Activated gamma-delta T cell treated with anti-CD3 and anti-CD28 coated beads, Interleukin-2, amount 50 U/mL, for 16 hours (primary cell): Measurements from ENCODE around the gene SLC2A13.
"Not testable (repeated sequence)": the region's sequence is repeated elsewhere in the genome, so short reads cannot be mapped to it uniquely, and the experiment has no call there.

ENCODE experiments used
- DNase-seq: peaks from one replicate; pipeline ENCODE4 v3.0.0-alpha.2; 2020; ENCODE audit warnings: low read depth

Gene SLC2A13

DNA sequence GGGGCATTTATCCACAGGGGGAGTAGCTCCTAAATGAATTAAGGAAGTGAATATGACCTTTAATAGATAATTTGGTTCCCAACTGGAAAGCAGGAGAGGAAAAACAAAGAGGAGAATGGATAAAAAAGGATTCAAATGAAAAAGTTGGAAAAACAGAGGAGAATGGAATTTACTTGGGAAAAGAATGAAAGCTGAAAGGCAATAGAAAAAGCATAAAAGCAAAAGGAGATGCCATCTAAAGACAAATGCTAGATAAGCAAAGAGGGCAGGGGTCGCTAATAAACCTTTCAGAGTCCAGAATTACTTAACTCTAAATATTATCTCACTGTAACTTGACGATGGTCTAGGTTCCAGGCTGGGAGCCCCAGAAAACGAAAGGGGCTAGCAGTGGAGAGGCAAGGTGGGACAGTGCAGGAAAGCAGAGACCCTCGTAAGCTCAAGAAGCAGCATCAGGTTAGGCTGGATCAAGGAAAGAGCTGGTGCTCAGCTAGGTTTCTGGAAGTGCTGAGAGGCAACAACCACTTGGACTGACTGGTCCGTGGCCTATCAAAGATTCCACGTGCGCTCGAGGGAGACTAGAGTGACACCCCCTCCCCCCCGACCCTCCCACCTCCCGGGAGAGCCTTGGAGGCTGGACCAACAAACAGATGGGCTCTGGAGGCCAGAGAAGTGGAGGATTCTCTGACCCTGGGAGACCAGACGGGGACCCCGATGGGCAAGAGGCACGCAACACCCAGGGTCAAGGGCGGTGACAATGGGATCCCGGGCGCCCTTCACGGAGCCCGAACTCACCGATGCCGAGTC lies 1.2 kb downstream of the SLC2A13 start:
- DNase-seq: no peak

DNA sequence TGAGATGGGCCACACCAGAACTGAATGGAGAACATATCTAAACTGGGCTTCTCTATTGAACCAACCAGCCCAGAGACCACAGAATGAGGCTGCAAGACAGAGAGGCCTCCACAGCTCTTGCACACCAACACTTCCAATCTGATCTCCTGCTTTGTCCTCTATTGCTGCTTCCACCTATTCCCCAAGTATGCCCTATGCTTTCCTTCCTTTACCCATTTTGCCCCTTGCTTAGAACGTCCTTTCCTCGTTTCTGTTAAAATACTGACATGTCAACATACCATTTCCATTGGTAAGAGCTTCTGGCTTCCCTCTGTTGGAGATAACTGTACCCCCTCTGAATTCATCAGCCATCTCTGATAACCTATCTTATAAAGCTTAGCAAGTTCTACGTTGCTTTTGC lies 2.8 kb downstream of the SLC2A13 start:
- DNase-seq: no peak

DNA sequence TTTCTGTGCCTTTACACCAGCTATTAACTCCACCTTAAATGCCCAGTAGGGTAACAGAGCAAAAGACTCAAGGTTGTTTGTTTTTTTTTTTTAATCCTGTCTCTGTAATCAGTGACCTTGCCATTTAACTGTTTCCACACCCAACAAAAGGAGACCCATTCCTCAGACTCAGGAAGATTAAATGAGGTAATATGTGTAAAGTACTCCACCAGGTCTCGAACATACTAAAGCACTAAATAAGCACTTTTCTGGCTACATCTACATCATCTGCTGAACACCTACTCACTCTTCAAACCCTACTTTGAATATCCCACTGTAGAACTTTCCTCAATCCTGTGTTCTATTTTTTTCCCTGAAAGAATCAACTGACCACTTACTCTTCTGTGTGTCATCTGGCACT lies 4.1 kb downstream of the SLC2A13 start:
- DNase-seq: no peak

DNA sequence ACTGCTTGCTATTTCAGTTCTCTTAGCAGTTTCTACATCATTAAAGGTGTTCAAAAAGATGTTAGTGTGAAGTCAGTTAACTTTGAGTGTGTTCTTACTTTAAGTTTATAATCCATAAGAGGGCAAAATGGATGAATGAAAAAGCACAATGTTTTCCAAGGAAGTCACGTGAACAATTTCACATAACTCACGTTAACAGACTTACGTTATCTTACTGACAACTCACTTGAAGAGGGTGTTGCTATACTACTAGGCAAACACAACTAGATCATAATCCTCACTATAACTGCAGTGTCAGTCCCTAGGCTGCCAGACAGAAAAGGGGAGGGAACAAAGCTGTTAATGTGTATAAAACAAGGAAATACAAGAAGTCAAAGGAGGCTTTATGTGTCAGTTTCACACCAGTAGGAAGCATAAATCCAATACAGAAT lies 6.4 kb downstream of the SLC2A13 start:
- DNase-seq: no peak

DNA sequence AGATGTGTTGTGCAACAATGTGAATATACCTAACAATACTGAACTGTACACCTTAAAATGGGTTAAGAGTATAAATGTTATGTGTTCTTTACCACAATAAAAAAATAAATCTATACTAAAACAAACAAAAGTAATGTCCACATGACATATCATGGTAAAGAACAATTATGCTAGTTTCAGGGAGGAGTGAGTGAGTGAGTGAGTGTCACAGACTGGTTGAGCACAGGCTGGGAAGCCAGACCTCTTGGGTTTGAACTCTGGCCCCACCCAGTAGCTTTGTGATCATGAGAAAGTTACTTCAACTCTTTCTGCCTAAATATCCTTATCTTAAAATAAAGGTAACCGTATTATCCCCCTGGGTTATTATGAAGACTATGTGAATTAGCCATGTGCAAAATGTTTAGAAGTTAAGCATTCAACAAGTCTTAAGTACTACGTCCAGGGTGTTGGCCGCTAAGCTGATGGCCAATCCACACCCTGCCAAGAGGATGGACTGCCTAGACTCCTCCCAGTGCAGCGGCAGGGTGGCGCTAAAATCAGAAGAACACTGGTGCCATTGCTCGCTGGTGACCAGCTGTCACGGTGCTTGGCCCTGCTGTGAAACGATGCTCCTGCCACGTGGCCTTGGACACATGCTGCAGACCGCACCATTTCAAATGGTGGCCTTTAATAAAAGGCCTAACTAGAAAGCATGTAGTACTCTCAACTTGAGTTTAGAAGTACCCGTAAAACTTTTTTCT lies 7.3 kb downstream of the SLC2A13 start:
- no peak for DNase-seq

DNA sequence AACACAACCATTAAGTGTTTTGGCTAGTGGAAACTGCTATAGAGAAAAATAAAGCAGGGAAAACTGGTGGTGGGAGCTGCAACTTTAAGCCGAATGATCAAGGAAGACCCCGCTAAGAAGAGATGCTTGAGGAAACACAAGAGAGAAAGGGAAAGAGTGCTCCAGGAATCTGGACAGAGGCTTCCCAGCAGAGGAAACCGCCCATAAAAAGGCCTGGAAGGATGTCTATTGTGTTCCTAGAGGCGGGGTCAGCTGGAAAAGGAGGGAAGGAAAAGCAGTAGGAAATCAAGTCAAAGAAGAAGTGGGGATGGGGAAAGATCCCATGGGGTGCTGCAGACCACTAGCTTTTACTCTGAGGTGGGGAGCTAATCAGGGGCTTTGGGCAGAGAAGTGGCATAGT lies 12.4 kb downstream of the SLC2A13 start:
- no peak for DNase-seq

DNA sequence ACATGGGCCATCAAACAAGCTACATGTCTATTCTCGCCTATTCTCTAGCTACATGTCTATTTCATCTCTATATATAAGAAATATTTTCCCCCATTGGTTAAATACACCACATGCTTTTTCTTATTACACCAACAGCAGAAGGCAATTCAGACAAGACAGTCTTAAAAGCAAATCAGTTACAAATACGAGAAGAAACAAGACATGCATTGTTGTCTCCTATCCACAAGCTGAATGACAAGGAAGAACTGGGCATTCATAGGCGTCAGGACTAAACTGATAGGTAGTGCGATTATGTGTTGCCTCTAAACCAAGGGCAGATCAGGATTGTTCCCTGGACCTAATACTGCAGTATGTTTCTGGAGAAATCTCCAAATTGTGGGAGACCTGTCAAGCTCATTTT lies 19.4 kb downstream of the SLC2A13 start:
- DNase-seq: no peak

DNA sequence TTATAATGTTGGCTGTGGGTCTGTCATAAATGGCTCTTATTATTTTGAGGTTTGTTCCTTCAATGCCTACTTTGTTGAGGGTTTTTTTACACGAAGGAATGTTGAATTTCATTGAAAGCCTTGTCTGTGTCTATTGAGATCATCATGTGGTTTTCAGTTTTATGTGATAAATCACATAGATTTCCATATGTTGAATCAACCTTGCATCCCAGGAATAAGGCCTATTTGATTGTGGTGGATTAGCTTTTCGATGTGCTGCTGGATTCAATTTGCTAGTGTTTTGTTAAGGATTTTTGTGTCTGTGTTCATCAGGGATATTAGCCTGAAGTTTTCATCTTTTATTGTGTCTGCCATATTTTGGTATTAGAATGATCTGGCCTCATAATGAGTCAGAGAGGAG lies 27.6 kb downstream of the SLC2A13 start:
- no peak for DNase-seq

DNA sequence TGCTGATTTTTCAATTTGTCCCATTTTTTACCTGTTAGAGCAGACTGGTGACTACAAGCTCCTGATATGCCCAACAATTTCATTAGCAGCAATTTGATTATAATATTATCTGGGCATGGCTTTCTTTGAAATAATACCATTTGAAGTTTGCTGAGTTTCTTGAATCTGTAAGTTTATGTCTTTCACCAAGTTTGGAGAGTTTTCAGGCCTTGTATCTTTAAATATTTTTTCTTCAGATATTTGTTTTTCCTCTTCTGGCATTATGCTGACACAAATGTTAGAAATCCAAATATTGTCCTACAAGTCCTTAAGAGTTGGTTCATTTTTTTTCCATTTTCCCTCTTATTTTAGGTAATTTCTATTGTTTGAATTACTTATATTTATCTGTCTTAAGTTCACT lies 30.4 kb downstream of the SLC2A13 start:
- no peak for DNase-seq

DNA sequence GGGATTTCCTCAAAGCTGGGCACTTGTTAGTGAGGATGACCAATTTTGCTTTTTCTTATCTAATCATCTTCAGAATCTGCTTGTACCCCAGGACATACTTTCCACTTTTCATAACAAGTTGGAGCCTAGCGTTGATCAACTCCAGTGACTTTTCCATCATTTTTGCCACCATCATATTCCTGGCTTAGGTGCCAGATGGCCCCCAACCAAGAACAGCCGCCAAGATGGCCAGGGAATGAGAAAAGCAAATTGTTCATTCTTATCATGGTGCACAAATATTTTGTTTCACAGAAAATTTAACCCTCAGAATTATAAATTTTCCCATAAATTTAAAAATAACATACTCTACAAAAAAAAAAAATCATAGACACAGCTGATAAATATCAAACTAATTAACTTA lies 37.5 kb downstream of the SLC2A13 start:
- DNase-seq: no peak

DNA sequence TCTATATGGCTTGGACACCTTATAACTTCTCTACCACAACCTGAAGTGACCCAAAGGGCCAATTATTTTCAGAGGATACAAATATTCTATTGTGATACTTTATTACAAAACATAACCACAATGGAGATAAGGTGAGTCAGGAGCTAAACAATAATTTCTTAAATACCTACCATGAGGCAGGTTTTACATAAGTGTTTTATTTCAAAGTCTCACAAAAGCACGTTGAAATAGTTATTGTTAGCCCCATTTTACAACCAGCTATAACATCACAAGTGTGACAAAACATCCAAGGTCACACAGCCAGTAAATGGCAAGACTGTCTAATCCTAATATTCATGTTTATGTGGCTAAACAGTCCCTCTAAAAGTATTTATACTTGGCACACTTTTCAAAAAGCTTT lies 40.2 kb downstream of the SLC2A13 start:
- no peak for DNase-seq

DNA sequence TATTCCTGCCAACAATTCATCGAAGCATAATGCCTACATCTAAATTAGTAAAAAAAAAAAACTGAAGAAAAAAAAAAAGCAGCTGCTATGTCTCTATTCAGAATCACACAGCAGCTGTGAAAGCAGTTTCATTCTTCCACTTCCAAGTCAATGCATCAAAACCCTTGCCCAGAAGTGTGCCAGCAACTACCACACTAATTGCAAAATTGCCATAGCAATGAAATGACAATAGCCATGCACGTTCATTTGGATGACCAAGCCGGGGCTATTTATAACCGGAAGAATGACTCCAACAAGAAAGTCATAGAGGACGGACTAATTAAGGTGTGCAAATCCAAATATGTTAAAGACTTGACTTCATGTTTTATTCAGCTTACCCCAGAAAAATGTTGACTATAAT lies 42.5 kb downstream of the SLC2A13 start:
- no peak for DNase-seq

DNA sequence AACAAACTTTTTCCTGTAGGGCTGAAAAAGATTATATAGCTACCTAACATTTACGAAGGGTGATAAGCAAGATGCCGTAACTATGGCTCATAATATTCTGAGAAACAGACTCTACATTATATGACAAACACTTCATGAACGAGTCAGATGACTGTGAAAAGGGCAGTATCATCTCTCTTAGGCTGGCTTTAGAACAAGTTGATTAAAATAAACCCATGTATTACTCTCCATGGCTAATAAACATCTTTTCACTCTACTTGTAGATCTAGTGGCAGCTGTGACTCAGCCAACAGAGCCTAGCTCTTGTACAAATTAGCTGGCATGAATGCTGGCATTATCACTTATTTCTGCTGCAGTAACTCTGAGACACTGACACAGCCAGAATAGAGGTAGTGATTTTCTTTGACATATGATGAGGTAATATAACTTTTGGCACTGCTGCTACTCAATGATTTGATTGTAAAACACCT lies 47.1 kb downstream of the SLC2A13 start:
- DNase-seq: no peak

DNA sequence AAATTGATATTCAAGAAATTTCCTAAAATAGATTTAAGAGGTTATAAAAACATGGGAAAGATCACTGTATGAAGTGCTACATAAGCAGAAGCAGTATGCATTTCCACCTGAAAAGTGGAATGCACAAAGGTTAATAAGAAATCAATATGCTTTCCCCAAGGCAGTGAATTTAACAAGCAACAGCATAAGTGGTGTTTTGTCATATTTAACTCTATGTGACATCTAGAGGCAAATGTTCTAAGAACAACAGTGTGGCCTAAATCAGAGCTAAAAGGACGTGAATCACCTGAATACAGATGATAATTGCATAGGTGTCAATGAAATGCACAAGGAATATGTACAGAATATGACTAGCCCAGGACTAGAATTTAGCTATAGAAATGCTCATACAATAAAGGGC lies 49.5 kb downstream of the SLC2A13 start:
- DNase-seq: no peak

DNA sequence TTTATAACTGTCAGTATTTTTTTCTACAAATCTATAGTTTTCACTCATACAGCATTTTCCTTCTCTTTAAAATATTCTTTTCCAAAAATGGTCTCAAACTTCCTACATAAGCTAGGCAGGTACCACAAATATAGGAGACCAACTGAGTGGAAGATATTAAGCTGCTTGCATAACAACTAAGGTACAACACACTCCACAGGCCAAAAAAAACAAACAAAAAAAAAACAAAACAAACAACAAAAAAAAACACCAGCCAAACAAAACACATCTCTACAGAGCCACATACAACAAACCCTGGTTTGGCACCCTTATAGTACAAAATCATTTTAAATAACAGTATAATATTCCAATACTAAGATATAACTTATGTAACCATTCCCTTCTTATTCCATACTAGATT lies 50.1 kb downstream of the SLC2A13 start:
- no peak for DNase-seq

DNA sequence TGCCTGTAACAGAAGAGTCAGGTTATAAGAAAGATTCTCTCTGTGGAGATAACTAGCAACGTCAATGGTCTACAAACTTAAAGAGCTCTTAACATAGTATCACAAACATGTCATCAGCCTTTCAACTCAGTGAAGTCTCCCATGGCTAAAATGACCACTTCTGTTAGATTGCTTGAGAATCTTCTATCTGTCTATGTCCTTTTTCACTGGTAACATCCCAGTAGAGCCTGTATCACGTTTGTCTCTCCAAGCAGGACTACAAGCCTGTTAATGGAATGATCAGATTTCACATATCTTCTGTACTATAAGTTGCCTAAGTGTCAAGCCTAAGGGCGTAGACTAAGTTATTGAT lies 50.7 kb downstream of the SLC2A13 start:
- no peak for DNase-seq

DNA sequence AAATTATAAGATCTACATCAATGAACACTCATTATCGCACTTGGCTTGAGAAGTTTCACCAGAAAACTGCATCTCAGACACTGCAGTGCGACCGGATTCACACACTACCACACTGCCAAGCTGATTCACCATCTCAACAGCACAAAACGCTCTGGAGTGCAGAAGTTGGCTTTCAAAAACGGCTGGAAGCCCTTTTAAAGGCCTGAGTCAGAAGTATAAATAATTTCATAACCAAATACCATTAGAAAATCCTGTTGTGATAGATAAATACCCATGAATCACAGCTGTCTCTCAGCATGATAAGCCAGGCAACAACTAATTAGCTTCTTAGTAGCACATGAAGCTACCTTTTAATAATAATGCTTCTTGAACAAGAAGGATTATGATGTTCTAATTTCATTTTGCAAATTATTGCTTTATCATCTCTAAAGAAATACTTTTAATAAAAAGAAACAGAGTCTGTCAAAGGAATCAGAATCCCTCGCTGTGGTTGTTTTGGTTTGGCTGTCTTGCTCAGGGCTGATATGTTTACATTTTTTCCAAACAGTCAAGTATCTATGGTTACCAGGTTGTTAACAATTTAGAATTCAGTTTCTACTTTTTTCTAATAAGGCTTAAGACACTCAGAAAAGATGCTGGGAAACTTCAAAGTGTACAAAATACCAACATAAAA lies 51.2 kb downstream of the SLC2A13 start:
- no peak for DNase-seq

DNA sequence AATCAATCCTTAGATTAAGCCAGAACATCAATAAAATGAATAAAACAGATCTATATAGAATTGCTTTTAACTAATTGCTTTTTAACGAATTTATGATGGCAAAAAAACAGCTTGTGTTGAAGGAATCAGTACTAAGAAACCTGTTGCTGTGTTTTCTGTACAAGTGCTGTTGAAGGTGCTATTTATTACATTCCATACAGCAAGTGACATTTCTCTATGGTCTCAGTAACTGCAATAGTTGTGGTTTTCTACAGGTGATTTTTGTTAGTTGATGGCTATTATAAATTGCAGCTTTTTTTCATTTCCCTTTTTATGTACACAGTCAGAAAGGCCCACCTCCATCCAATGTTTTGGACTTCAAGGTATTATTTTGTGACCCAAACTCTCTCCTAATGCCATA lies 56.6 kb downstream of the SLC2A13 start:
- no peak for DNase-seq

DNA sequence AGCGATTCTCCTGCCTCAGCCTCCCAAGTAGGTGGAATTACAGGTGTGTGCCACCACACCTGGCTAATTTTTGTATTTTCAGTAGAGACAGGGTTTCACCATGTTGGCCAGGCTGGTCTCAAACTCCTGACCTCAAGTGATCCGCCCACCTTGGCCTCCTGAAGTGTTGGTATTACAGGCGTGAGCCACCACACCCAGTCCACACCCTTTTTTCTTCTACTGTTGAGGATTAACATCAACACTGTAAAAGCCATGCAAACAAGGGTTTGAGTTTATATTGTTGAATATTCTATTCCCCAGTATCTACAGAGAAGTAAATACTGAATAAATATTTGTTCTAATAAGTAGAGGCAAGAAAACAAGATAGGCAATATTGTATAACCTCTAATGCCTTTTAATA lies 58.9 kb downstream of the SLC2A13 start:
- not testable (repeated sequence) for DNase-seq

DNA sequence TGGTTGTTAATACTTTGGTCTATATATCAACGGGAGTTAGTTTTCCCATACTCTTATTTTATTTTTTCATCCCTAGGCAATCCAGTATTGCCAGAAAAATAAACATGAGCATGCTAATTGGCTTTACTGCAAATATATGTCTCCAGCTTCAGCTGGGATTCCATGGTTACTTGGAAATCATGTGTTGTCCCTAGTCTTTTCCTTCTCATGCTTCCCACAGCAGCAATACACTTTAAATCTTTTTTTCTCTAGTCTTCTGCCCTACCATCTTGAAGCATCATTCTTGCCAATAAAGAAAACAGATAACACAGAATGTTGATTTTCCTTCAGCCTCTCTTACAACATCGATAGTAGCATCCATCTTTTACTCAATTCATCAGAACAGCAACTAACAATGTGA lies 60.2 kb downstream of the SLC2A13 start:
- DNase-seq: no peak

DNA sequence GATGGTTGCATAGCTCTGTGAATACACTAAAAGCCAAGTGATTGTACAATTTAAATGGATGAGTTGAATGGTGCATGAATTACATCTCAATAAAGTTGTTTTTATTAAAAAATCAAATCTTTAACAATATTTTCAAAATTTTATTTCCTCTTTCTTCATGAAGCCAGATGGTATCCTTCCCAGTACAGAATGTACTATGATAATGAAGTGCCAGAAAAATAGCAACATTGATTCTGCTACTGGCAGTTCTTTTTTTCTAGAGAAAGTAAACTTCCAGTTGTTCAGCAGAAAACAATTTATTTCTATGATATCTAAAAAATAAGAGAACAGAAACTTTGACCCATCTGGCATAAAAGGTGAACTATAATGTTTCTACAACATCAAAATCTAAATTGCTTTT lies 61.5 kb downstream of the SLC2A13 start:
- no peak for DNase-seq

DNA sequence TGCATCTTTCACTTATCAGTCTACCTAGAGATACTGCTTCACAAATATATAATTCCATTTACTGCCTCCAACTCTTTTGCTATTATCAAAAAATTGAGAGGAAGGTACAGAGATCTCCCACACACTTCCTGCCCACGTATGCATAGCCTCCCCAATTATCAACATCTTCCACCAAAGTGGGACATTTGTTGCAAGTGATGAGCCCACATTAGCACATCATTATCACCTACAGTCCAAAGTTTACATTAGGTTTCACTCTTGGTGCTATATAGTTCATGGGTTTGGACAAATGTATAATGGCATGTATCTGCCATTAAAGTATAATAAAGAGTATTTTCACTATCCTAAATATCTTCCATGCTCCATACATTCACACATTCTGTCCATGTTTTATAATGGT lies 66.3 kb downstream of the SLC2A13 start:
- no peak for DNase-seq

DNA sequence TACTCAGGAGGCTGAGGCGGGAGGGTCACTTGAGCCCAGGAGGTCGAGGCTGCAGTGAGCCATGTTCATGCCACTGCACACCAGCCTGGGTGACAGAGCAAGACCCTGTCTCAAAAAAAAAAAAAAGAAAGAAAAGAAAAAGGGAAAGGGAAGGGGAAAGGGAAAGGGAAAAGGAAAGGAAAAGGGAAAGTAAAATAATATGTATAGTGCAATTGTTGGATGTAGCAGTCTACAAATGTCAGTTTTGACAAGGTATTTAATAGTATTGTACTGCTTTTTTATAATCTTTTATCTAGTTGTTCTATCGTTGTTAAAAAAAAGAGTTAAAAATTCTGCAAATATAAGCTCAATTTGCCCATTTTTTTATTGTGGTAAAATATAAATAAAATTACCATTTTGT lies 67.3 kb downstream of the SLC2A13 start:
- DNase-seq: no peak
